Thyroid gland (tissue), 4 donors: ENCODE measurements around the gene ACHE. TPM values are rescaled to one million over a fixed set of nuclear protein-coding genes. Genes with fewer than 3 reads are reported as not detected.

Experiments used
- DNase-seq, 2 donors: peaks; one replicate each; pipeline ENCODE4 v3.0.0-alpha.2; 2019
- H3K27ac ChIP-seq, 3 donors: fragments of 200-600 bp; sonication (generic); 1 replicate in 2 of 3; 2 replicates in 1 of 3; pipeline ENCODE4 v1.5.1; 2016 to 2019; ENCODE audit warnings: mild to moderate bottlenecking in 1 of 3, moderate library complexity in 1 of 3
- H3K27me3 ChIP-seq: fragments of 200-600 bp; sonication (generic); one replicate; pipeline ENCODE4 v1.5.1; 2019
- H3K36me3 ChIP-seq, 2 donors: fragments of 200-600 bp; sonication (generic); one replicate each; pipeline ENCODE4 v1.5.1; 2016 to 2019
- H3K4me1 ChIP-seq, 2 donors: fragments of 200-600 bp; sonication (generic); one replicate each; pipeline ENCODE4 v1.5.1; 2017 to 2019
- H3K4me3 ChIP-seq, 3 donors: fragments of 200-600 bp; sonication (generic); replicated peaks in 1 of 3; 1 replicate in 2 of 3; 2 replicates in 1 of 3; pipeline ENCODE4 v1.5.1; 2016; ENCODE audit warnings: mild to moderate bottlenecking in 1 of 3
- H3K9me3 ChIP-seq: fragments of 200-600 bp; sonication (generic); one replicate; pipeline ENCODE4 v1.5.1; 2017
- POLR2A ChIP-seq, 2 donors: fragments of 450-650 bp; IDR thresholded peaks; one replicate each; pipeline ENCODE4 v1.6.1; 2017; ENCODE audit warnings: antibody characterized with exemption in 2 of 2, mild to moderate bottlenecking in 2 of 2, moderate library complexity in 1 of 2
- WGBS, 2 donors: methylation state at CpG; one replicate each; pipeline ENCODE4 v1.1.5; 2017; 5-methylcytosine and 5-hydroxymethylcytosine counted together
- intact Hi-C: fragments of 100-400 bp; cut with DNase I; formaldehyde crosslinking; loops from one replicate; pipeline ENCODE4 v1.15.1; 2023
- total RNA-seq, 4 donors: library from RNA; depleted of rRNA; stranded (reverse); fragments of >200 nt; gene quantifications; one replicate each; pipeline ENCODE4 v1.2.3, GENCODE V29; 2016
- TF ChIP-seq, protein P1 (sequence below), 6 experiments: fragments of 200-600 bp in 3 of 6; fragments of 450-650 bp in 3 of 6; sonication (generic) in 3 of 6; IDR thresholded peaks; one replicate each; pipeline ENCODE4 v1.5.1; 2016 to 2019; ENCODE audit warnings: antibody characterized with exemption in 6 of 6, mild to moderate bottlenecking in 2 of 6, inconsistent platforms in 1 of 6, moderate library complexity in 1 of 6

Gene ACHE
- total RNA-seq, 4 donors from 2014 or later = 1.0 to 4.8 (median 1.8) TPM

DNA sequence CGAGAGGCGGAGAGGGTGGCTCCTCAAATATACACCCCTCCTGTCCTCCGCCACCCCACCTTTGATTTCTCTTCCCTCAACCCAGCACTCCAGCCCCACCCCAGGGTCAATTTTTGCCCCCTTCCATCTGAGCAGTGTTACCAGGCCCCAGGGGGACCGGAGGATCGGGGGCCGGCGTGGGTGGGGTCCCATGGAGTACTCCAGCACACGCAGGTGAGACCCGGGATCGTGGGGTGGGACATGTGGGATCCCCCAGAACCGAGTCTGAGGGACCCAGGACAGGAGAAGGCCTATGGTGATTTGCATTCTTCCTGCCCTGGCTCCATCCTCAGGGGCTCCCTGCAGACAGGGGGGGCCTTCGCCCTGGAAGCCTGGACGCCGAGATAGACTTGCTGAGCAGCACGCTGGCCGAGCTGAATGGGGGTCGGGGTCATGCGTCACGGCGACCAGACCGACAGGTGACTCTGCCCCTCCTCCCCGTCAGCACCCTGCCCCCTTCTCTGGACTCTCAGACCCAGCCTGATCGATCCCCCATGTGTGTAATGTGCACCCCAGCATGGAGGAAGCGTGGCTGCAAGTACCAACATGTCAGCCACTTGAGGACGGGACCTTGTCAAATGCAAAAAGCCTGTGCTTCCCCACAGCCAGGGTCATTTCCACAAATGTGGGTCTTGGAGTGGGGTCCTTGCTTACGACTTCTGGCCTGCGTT lies 27.8 kb downstream of the ACHE start:
- Histone ChIP-seq H3K4me1 (peaks cover 14 to 26% of the 10 kb centered on the region in 2 donors), H3K4me3 (peak overlapping the region; percentile 72 to 100 (median 83)), H3K27ac (peak overlapping the region; percentile 96 to 99 (median 96)), H3K36me3 (peaks cover 13 to 24% of the 10 kb centered on the region in 2 donors), H3K9me3 (no peaks in the 10 kb centered on the region), H3K27me3 (no peaks in the 10 kb centered on the region)
- 15 to 16% methylated on average over 22 to 27 of the region's 27 CpGs for whole genome bisulfite sequencing, 2 donors
- peak; percentile 47 to 49 for DNase-seq
- TF ChIP-seq, protein P1, sequence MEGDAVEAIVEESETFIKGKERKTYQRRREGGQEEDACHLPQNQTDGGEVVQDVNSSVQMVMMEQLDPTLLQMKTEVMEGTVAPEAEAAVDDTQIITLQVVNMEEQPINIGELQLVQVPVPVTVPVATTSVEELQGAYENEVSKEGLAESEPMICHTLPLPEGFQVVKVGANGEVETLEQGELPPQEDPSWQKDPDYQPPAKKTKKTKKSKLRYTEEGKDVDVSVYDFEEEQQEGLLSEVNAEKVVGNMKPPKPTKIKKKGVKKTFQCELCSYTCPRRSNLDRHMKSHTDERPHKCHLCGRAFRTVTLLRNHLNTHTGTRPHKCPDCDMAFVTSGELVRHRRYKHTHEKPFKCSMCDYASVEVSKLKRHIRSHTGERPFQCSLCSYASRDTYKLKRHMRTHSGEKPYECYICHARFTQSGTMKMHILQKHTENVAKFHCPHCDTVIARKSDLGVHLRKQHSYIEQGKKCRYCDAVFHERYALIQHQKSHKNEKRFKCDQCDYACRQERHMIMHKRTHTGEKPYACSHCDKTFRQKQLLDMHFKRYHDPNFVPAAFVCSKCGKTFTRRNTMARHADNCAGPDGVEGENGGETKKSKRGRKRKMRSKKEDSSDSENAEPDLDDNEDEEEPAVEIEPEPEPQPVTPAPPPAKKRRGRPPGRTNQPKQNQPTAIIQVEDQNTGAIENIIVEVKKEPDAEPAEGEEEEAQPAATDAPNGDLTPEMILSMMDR (IDR thresholded peaks at IDR 0.05) = no peak
- TF ChIP-seq POLR2A (IDR thresholded peaks at IDR 0.05) = peak in 1 of 2 donors; percentile 9
- intact Hi-C loops = no loop called here

DNA sequence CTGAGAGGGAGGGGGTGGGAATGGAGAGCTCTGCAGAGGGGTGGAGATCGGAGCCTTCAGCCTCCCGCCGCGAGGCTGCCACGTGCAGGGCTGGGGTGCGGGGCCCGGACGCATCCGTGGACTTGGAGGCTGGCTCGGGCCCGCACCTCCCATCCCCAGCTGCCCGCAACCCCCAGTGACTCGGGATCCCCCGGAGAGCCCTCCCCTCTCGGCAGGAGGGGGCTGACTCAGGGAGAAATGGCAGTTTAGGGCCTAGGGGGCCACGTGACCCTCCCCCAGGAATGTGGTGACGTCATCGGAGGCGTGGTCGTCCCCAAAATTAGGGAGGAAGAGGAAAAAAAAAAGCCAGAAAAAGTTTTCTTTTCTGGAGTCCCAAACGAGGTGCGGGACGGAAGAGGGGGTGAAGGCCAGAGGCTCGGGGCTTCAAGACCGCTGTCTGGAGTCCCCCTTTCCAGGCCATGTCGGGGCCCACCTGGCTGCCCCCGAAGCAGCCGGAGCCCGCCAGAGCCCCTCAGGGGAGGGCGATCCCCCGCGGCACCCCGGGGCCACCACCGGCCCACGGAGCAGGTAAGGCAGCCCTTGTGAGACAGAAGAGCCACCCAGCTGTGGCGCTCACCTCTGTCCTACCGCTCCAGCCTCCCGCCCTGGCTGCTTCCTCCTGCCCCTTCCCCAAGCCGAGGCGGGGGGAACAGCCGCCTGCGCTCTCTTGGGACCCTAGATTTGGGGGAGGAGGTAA lies 28.5 kb downstream of the ACHE start, which contains the start of gene TRIP6:
TSS of gene TRIP6 (plus strand) at position 348 of the 736 bp plus-strand sequence. CDS start at position 459, 111 bp downstream.
- Histone ChIP-seq H3K9me3 (no peaks in the 10 kb centered on the region), H3K4me3 (peak within 1 kb of the TSS; percentile 72 to 100 (median 83)), H3K36me3 (peaks cover 10 to 19% of the 10 kb centered on the region in 2 donors), H3K4me1 (peaks cover 14 to 26% of the 10 kb centered on the region in 2 donors), H3K27me3 (no peaks in the 10 kb centered on the region), H3K27ac (peak within 1 kb of the TSS; percentile 96 to 99 (median 96))
- TF ChIP-seq, protein P1 (IDR thresholded peaks at IDR 0.05) = no peak
- peak; percentile 19 to 57 for TF ChIP-seq POLR2A (IDR thresholded peaks at IDR 0.05)
- DNase-seq = peak; percentile 93 to 94
- 0 to 1% methylated on average over 36 to 39 of the region's 42 CpGs for WGBS, 2 donors
- intact Hi-C loops = no loop called here

DNA sequence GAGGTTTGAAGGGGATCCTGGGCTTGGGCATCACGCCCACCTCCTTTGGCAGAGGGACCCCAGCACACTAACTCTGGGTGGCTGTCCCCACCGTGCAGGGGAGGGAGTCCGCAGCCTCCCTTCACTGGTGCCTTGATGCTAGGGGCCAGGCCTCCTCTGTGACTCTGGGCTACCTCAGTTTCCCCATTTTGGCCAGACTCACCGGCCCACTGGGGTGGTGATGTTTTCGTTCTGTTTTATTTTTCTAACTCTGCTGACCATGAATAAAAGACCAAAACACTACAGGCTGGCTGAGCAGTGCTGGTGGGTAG lies 29.0 kb downstream of the ACHE start:
- intact Hi-C loops = no loop called here
- Histone ChIP-seq H3K27me3 (no peaks in the 10 kb centered on the region), H3K27ac (peak overlapping the region; percentile 96 to 99 (median 96)), H3K36me3 (peaks cover 7 to 15% of the 10 kb centered on the region in 2 donors), H3K9me3 (no peaks in the 10 kb centered on the region), H3K4me1 (peaks cover 14 to 26% of the 10 kb centered on the region in 2 donors), H3K4me3 (peak overlapping the region in 1 of 3 donors; percentile 72)
- WGBS, 2 donors = 8 to 48% methylated on average over 2 to 5 of the region's 5 CpGs
- TF ChIP-seq, protein P1 (IDR thresholded peaks at IDR 0.05) = no peak
- TF ChIP-seq POLR2A (IDR thresholded peaks at IDR 0.05) = no peak
- no peak for DNase-seq

DNA sequence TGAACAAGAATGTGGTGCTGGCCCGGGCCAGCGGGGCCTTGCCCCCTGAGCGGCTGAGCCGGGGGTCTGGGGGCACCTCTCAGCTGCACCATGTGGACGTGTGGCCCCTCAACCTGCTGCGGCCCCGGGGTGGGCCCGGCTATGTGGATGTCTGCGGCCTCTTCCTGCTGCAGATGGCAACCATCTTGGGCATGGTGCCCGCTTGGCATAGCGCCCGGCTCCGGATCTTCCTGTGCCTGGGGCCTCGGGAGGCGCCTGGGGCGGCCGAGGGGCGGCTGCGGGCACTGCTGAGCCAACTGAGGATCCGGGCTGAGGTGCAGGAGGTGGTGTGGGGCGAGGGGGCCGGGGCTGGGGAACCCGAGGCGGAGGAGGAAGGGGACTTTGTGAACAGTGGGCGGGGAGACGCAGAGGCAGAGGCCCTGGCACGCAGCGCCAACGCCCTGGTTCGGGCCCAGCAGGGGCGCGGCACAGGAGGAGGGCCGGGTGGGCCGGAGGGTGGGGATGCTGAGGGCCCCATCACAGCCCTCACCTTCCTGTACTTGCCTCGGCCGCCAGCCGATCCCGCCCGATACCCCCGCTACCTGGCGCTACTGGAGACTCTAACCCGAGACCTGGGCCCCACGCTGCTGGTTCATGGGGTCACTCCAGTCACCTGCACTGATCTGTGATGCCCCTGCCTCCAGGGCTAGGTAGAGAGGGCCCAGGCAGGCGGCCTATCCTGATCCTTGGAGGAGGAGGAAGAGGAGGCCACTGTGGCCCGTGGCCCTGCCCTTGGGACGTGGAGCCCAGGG lies 29.6 kb downstream of the ACHE start:
- peak; percentile 72 to 75 for DNase-seq
- peaks cover 1 to 14% of the 10 kb centered on the region in 2 donors for H3K36me3 ChIP-seq
- intact Hi-C loops = no loop called here
- H3K27me3 ChIP-seq = no peaks in the 10 kb centered on the region
- peak overlapping the region; percentile 96 to 99 (median 96) for H3K27ac ChIP-seq
- WGBS, 2 donors = 78 to 81% methylated on average over 23 to 36 of the region's 46 CpGs
- H3K9me3 ChIP-seq = no peaks in the 10 kb centered on the region
- peak overlapping the region in 1 of 3 donors; percentile 72 for H3K4me3 ChIP-seq
- H3K4me1 ChIP-seq = peaks cover 14 to 26% of the 10 kb centered on the region in 2 donors
- TF ChIP-seq, protein P1 (IDR thresholded peaks at IDR 0.05) = no peak
- TF ChIP-seq POLR2A (IDR thresholded peaks at IDR 0.05) = no peak
